Measurements from ENCODE around the gene TBXAS1. TPM values are rescaled to one million over a fixed set of nuclear protein-coding genes. Genes with fewer than 3 reads are reported as not detected.

The TBXAS1 gene
- total and polyA plus RNA-seq, 5 experiments from 2014 or later, result 0.41 to 2.7 (median 1.1) TPM

DNA sequence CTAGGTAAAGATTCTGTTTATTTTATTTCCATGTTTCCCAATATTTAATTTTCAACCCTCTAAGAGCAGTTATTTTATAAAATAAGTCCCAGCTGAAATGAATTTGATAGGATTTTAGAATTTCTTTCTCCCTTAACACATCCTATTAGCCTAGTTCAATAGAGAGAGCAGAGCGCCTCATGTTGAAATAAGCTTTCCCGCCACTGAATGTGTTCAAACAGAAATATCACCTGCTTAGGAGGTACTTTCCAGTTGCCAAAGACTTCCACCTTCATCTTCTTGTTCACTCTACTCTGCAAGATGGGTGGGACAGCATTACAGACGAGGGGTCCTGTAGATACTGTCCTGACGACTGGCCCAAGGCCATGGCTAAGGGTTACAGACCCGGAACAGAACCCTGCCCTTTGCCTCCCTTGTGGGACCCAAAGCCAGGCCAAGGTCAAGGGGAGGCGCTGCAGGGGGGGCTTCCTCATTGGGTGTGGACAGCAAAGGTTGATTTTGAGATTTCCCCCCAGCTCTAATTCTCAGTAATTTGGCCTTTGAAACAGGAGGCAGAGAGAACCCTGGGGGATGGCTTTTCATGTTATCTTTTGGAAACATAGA, 171.7 kb downstream of the TBXAS1 start:
- no peak for DNase-seq
- no peaks in the 10 kb centered on the region for H3K27me3 Mint-ChIP-seq
- no peaks in the 10 kb centered on the region for H3K4me1 Mint-ChIP-seq
- no peak overlapping the region for H3K27ac Mint-ChIP-seq
- no peaks in the 10 kb centered on the region for H3K9me3 Mint-ChIP-seq
- H3K4me3 Mint-ChIP-seq, result no peak overlapping the region
- ATAC-seq, result no peak
- POLR2A ChIA-PET, result no interaction called here
- H3K36me3 Mint-ChIP-seq, result no peaks in the 10 kb centered on the region

DNA sequence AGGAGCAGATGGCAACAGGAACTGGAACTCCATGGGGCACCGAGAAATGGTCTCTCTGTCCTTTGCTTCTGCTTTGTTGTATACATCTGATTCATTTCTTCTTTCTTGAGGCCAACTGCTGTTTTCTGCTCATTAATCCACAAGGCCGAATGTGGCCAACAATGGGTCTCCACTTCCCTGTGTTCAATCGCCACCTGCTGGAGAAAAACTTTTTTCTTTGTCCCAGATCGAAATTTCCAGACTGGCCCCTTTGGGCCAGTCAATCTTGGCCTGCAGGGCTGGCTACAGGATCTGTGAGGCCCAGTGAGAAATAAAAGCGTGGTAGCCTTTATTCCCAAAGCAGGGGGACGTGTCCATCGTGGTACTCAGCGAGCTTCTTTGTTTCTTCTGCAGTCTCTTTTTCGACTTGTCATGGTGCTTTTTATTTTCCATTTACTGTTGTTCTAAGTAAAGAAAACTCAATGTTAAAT, 174.9 kb downstream of the TBXAS1 start:
- H3K27ac Mint-ChIP-seq, result peak overlapping the region in 1 of 10 donors; percentile 68
- no peak overlapping the region for H3K4me3 Mint-ChIP-seq
- H3K27me3 Mint-ChIP-seq, result no peaks in the 10 kb centered on the region
- no peaks in the 10 kb centered on the region for H3K4me1 Mint-ChIP-seq
- H3K9me3 Mint-ChIP-seq, result no peaks in the 10 kb centered on the region
- no peaks in the 10 kb centered on the region for H3K36me3 Mint-ChIP-seq
- DNase-seq (peak in 6 of 10 donors; percentile 9 to 32 (median 22)), ATAC-seq (no peak)
- POLR2A ChIA-PET, result no interaction called here

DNA sequence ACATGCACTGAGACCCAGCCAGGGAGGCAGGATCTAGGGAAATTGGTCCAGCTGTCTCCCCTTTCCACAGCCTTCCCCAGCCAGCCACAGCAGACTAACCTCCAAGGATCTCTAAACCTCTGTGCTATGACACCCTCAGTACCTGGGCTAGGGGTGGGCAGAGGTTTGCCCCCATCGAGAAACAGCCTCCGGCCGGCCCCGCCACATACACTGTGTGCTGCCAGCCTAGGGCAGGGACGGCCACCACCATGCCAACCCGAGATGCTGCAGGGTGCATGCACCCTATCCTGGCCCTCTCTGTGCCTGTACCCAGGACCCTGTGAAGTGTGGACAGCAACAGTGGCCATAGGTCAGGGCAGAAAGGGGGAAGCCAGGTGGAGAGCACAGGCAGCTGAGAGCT, 175.6 kb downstream of the TBXAS1 start:
- DNase-seq (no peak), ATAC-seq (no peak)
- Mint-ChIP-seq H3K27ac (no peak overlapping the region), H3K36me3 (no peaks in the 10 kb centered on the region), H3K4me3 (no peak overlapping the region), H3K9me3 (no peaks in the 10 kb centered on the region), H3K27me3 (no peaks in the 10 kb centered on the region), H3K4me1 (no peaks in the 10 kb centered on the region)
- POLR2A ChIA-PET, result no interaction called here

DNA sequence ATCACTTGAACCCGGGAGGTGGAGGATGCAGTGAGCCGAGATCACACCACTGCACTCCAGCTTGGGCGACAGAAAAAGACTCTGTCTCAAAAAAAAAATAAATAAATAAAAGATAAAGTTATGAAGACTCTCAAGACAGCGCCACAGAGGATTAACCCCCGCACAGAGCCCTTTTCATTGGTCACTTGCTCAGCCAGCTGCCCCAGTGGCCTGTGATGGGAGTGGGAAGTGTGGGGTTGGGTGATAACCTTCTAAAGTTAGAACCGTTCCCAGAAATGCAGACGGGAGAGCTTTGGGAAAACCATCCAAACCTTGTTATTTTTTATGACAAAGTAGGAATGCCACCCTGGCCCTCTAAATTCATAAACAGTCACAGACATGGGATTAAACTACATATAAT, 176.3 kb downstream of the TBXAS1 start:
- POLR2A ChIA-PET, result no interaction called here
- no peak for DNase-seq
- no peaks in the 10 kb centered on the region for H3K9me3 Mint-ChIP-seq
- H3K27ac Mint-ChIP-seq, result no peak overlapping the region
- H3K4me3 Mint-ChIP-seq, result no peak overlapping the region
- H3K4me1 Mint-ChIP-seq, result no peaks in the 10 kb centered on the region
- no peaks in the 10 kb centered on the region for H3K36me3 Mint-ChIP-seq
- no peaks in the 10 kb centered on the region for H3K27me3 Mint-ChIP-seq
- no peak for ATAC-seq

DNA sequence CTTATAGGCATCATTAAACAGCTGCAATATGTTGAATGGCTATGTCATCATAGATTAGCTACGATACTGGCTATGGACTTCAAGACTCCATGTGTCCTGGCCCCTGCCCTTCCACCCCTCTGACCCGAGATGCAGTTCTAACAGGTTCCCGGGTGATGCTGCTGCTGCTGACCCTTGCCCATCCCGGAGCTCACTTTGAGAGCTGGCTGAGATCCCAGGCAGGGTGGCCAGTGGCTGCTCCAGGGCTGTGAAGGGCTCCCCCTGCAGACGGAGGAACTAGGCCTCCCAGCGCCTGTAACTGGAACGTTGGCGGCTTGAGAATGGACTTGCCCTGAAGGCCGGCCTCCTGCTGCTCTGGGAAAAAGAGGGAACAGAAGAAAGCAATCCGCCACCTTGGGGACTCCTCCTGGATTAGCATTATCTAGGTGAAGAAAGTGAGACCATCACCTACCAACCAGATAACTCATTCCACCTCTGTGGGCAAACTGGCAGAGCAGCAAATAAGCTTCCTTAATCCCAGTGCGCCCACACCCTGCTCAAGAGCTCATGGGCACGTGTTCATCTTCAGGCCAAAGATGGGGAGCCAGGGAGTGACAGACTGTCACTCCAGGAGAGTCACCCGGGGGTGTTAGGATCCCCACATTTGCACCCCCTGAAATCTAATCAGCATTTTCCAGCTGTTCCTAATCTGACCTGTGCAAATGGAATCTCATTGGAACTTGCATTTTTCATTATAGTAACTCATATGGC, 176.9 kb downstream of the TBXAS1 start:
- Mint-ChIP-seq H3K9me3 (no peaks in the 10 kb centered on the region), H3K4me3 (no peak overlapping the region), H3K27me3 (no peaks in the 10 kb centered on the region), H3K36me3 (no peaks in the 10 kb centered on the region), H3K4me1 (no peaks in the 10 kb centered on the region), H3K27ac (no peak overlapping the region)
- POLR2A ChIA-PET, result no interaction called here
- no peak for ATAC-seq
- no peak for DNase-seq

DNA sequence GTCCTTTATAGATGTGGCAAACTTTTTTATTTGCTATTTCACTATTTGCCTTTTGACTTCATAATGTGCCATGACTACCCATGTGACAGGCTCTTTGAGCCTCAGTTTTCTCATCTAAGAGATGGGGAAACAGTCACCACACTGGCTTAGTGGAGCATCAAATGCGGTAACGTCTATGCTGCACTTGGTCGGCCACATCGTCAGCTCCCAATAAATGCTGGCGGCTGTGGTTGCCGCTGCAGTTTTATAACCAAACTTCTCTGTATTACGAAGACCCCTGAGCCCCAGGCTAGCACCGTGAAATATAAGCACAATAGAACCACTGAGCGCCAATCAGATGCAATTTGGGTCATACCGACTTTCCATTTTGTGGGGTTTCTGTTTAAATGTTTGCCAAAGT, 177.5 kb downstream of the TBXAS1 start:
- no peaks in the 10 kb centered on the region for H3K36me3 Mint-ChIP-seq
- no peak overlapping the region for H3K27ac Mint-ChIP-seq
- no peaks in the 10 kb centered on the region for H3K4me1 Mint-ChIP-seq
- ATAC-seq (no peak), DNase-seq (no peak)
- H3K9me3 Mint-ChIP-seq, result no peaks in the 10 kb centered on the region
- H3K4me3 Mint-ChIP-seq, result no peak overlapping the region
- H3K27me3 Mint-ChIP-seq, result no peaks in the 10 kb centered on the region
- POLR2A ChIA-PET, result no interaction called here

DNA sequence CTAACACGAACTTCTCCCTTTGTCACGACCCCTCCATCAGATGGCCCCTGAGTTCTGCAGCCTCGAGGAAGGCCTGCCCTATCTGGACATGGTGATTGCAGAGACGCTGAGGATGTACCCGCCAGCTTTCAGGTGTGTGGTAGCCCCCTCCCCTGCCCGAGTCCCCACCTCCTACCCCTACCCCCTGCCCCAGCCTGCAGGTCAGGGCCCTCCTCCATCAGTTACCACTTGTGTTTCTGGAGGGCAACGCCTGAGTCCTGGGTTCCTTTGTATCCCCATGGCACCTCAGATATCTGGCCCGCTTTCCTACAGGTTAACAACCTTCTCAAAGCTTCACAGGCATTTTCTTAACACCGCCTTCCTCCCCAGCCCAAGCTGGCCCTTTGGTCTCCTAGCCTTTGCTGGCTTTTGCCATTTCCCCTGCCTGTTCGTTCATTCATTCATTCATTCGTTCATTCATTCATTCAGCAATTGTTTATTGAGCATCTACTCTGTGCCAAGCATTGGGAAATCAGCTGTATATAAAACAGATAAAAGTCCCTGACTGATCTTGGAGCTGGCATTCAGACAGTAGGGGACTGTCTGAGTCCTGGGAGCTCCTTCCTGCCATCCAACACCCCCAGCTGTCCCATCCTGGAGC, 178.1 kb downstream of the TBXAS1 start:
- Mint-ChIP-seq H3K36me3 (no peaks in the 10 kb centered on the region), H3K4me1 (no peaks in the 10 kb centered on the region), H3K27me3 (no peaks in the 10 kb centered on the region), H3K27ac (no peak overlapping the region), H3K4me3 (no peak overlapping the region), H3K9me3 (no peaks in the 10 kb centered on the region)
- DNase-seq (no peak), ATAC-seq (no peak)
- POLR2A ChIA-PET, result no interaction called here

DNA sequence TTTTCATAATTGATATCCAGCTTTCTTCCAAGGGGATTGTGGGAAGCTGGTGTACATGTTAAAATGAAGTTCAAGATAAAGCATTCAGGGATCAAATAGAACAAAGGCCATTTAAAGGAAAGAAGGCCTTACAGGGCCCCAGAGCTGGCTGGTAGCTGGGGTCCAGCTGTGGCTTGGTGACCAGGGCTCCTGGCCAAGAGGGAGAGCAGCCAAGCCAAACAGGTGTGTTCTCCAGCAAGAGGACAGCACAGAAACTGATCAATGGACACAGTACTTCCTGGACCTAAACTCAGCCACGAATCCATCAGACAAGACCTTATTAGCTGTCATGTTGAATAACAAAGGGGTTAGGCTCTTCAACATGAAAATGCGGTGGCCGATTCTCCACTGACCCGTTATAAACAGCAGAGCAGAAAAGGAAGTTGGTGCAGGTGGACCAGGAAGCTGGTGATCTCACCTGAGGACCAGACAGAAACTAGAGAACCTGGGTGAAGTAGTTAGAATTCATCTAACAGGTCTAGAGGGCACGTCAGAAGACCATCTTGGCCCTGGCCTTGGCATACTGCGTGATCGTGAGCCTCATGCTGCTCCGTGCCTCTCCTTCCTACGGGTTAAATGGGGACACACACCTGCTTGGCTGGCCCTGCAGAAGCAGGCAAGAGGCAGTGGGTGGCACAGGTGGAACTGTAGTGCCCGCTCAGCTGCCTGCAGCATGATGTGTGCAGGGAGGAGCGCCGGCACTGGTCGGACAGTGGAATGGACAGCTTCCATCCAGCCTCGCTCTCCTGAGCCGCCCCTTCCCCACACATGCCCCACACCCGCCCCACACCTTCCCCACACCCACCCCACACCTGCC, 179.9 kb downstream of the TBXAS1 start:
- no peaks in the 10 kb centered on the region for H3K36me3 Mint-ChIP-seq
- no peak for DNase-seq
- H3K27ac Mint-ChIP-seq, result peak overlapping the region in 1 of 10 donors; percentile 15
- no peak overlapping the region for H3K4me3 Mint-ChIP-seq
- H3K9me3 Mint-ChIP-seq, result no peaks in the 10 kb centered on the region
- POLR2A ChIA-PET, result no interaction called here
- ATAC-seq, result no peak
- no peaks in the 10 kb centered on the region for H3K27me3 Mint-ChIP-seq
- no peaks in the 10 kb centered on the region for H3K4me1 Mint-ChIP-seq

DNA sequence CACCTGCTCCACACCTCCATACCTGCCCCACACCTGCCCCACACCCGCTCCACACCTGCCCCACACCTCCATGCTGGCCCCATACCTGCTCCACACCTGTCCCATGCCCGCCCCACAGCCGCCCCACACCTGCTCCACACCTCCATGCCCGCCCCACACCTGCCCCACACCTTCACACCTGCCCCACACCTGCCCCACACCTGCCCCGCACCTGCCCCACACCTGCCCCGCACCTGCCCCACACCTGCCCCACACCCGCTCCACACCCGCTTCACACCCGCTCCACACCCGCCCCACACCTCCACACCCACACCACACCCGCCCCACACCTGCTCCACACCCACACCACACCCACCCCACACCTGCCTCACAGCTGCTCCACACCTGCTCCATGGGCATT, 180.7 kb downstream of the TBXAS1 start:
- Mint-ChIP-seq H3K9me3 (no peaks in the 10 kb centered on the region), H3K27ac (no peak overlapping the region), H3K36me3 (no peaks in the 10 kb centered on the region), H3K27me3 (no peaks in the 10 kb centered on the region), H3K4me3 (no peak overlapping the region), H3K4me1 (no peaks in the 10 kb centered on the region)
- DNase-seq (no peak), ATAC-seq (no peak)
- POLR2A ChIA-PET, result no interaction called here

DNA sequence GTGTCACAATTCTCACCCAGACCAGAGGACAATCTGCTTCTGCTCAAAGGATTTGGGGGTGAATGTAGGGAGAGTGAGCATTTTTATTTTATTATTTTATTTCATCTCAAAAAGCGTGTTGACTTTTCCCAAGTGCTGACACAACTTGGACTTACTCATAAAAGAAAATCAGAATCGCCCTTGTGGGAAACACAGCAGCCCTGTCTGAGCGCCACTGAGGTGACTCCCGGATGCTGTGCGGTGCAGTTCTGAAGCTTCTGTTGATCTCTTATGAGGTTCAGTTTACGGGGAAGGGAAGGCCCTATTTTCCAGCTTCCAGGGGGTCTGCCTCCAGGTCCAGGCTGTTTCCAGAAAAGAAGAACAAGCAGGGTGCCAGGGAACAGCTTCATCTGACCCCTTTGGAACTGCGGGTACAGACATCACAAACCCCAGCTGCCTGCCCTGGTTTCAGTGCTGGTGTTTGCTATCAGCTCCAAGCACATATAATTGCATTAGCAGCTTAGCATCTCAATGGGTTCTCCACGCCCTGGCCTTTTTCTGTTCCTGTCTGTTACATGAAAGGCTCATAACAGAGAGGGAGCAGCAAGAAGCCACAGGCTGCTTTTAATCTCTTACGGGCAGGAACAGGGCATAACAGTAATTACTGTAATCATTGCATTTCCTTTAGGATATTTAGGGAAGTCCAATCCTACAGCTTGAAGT, 181.3 kb downstream of the TBXAS1 start:
- DNase-seq, result no peak
- Mint-ChIP-seq H3K36me3 (no peaks in the 10 kb centered on the region), H3K9me3 (no peaks in the 10 kb centered on the region), H3K27ac (peak overlapping the region in 1 of 10 donors; percentile 31), H3K4me3 (no peak overlapping the region), H3K27me3 (no peaks in the 10 kb centered on the region), H3K4me1 (no peaks in the 10 kb centered on the region)
- ATAC-seq, result no peak
- POLR2A ChIA-PET, result interaction anchor here (0.8 kb wide), 1 partner anchor 167 kb away, joined by 3 read pairs; no protein-coding TSS in a partner anchor

DNA sequence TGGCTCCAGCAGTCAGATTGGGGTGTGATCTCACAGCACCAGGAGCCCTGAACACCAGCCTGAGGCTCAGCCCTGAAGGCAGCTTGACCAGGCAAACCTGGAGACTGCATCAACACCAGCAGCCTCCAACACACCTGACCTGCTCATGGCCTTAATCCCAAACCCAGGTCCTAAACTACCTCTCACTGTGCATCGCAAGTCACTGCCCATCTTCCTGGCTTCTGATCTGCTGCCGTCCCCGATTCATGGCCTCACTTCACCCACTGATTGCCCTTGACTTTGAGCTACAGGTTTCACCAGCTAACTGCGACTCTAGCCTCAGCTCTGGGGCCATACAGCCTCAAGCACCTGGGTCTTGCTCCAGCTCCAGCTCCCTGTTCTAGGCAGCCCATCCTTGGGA, 184.6 kb downstream of the TBXAS1 start:
- H3K9me3 Mint-ChIP-seq, result no peaks in the 10 kb centered on the region
- H3K27me3 Mint-ChIP-seq, result no peaks in the 10 kb centered on the region
- H3K27ac Mint-ChIP-seq, result peak overlapping the region in 1 of 10 donors; percentile 29
- ATAC-seq (no peak), DNase-seq (no peak)
- no peaks in the 10 kb centered on the region for H3K36me3 Mint-ChIP-seq
- no peaks in the 10 kb centered on the region for H3K4me1 Mint-ChIP-seq
- H3K4me3 Mint-ChIP-seq, result no peak overlapping the region
- POLR2A ChIA-PET, result no interaction called here

DNA sequence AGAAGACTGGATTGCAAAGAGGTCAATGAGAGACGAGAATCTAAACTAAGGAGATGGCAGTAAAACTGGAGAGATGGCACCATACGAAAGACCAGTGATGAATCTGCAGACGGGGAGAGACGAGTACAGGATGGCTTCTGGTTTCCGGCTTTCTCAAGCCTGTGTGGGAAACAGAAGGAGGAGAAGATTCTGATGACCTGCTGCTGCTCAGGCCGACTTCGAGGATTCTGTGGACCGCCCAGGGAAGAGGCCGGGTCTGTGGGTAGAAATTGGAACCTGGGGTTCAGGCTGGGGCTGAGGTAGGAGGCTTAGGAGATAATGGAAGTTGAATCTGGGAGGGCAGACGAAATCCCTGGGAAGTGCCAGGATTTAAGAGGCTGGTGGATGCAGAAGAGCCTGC, 185.1 kb downstream of the TBXAS1 start:
- H3K36me3 Mint-ChIP-seq, result no peaks in the 10 kb centered on the region
- H3K27me3 Mint-ChIP-seq, result no peaks in the 10 kb centered on the region
- H3K9me3 Mint-ChIP-seq, result no peaks in the 10 kb centered on the region
- POLR2A ChIA-PET, result no interaction called here
- peaks cover 0 to 3% (median 0%) of the 10 kb centered on the region in 4 donors for H3K4me1 Mint-ChIP-seq
- H3K27ac Mint-ChIP-seq, result peak overlapping the region in 1 of 10 donors; percentile 29
- H3K4me3 Mint-ChIP-seq, result no peak overlapping the region
- ATAC-seq (no peak), DNase-seq (no peak)
